HCT116 (cell line): ENCODE measurements around the gene STK36. TPM values are rescaled to one million over a fixed set of nuclear protein-coding genes. Genes with fewer than 3 reads are reported as not detected.

Experiments
- ATAC-seq: fragments of 200-7000 bp; cut with Tn5 transposase; 2 replicates; pipeline ENCODE4 v1.9.1; 2020; ENCODE audit warnings: mild to moderate bottlenecking, moderate library complexity
- BruUV-seq: library from RNA; stranded (reverse); fragments of 400-500 nt; replicated peaks from 2 replicates; lab custom pipeline; 2021; lab: Mats Ljungman, UMichigan
- CTCF ChIA-PET: fragments of 300-600 bp; sonication (Branson Sonifier 250); formaldehyde crosslinking; loops from one replicate; lab custom pipeline; 2021; ENCODE audit warnings: antibody characterized with exemption; lab: Charles Lee
- POLR2A ChIA-PET: fragments of 300-600, 350-600 bp; sonication (Branson Sonifier 250); formaldehyde crosslinking; loops from one replicate; lab custom pipeline; 2021; ENCODE audit warnings: antibody characterized with exemption; lab: Charles Lee
- RAD21 ChIA-PET, 2 experiments: fragments of 300-600 bp; sonication (Branson Sonifier 250); formaldehyde crosslinking; loops; one replicate each; lab custom pipeline; 2023; ENCODE audit warnings: low total read pairs in 2 of 2; ENCODE audit not compliant: uncharacterized antibody in 2 of 2, unreplicated experiment in 2 of 2, low non-redundant PET in 1 of 2; lab: Charles Lee
- DNase-seq: peaks from one replicate; pipeline ENCODE4 v3.0.0-alpha.2; 2010; ENCODE audit warnings: low read depth, low spot score
- H2AFZ ChIP-seq: fragments of 200-600 bp; shearing (Covaris generic), sonication (generic); 2 replicates; pipeline ENCODE4 v1.6.1; 2017; ENCODE audit warnings: low read depth, mixed run types, mixed read lengths, antibody characterized with exemption, low read length; ENCODE audit not compliant: poor library complexity, severe bottlenecking
- H3K27ac ChIP-seq: 2 replicates; pipeline ENCODE4 v1.5.1; 2012; ENCODE audit warnings: low read depth, low read length
- H3K27me3 ChIP-seq: fragments of 200-600 bp; sonication (generic); 2 replicates; pipeline ENCODE4 v1.6.1; 2016; ENCODE audit warnings: mixed run types, low read length, mixed read lengths; ENCODE audit not compliant: insufficient read depth
- H3K36me3 ChIP-seq, 2 experiments: fragments of 200-500 bp in 1 of 2; fragments of 200-600 bp in 1 of 2; sonication (Bioruptor generic) in 1 of 2; sonication (generic) in 1 of 2; 2 replicates each; pipeline versions ENCODE4 v1.5.1 to v1.6.1; 2014 to 2016; ENCODE audit warnings: low read length in 2 of 2, inconsistent platforms in 1 of 2, mixed read lengths in 1 of 2, mixed run types in 1 of 2; ENCODE audit not compliant: insufficient read depth in 2 of 2, control insufficient read depth in 1 of 2
- H3K4me1 ChIP-seq, 2 experiments: fragments of 200-600 bp in 1 of 2; sonication (generic) in 1 of 2; 2 replicates each; pipeline versions ENCODE4 v1.5.1 to v1.6.1; 2012 to 2017; ENCODE audit warnings: low read length in 2 of 2, inconsistent platforms in 1 of 2, mild to moderate bottlenecking in 1 of 2, mixed read lengths in 1 of 2, mixed run types in 1 of 2, moderate library complexity in 1 of 2; ENCODE audit not compliant: insufficient read depth in 2 of 2, control insufficient read depth in 1 of 2
- H3K4me2 ChIP-seq: fragments of 200-600 bp; sonication (generic); 2 replicates; pipeline ENCODE4 v1.6.1; 2017; ENCODE audit warnings: mixed run types, low read length, mixed read lengths
- H3K4me3 ChIP-seq, 2 experiments: fragments of 200-600 bp in 1 of 2; sonication (generic) in 1 of 2; replicated peaks in 1 of 2; 2 replicates each; pipeline ENCODE4 v1.5.1; 2011 to 2016; ENCODE audit warnings: low read length in 2 of 2, control low read depth in 1 of 2, low read depth in 1 of 2, mild to moderate bottlenecking in 1 of 2, mixed read lengths in 1 of 2, mixed run types in 1 of 2
- H3K79me2 ChIP-seq: fragments of 200-600 bp; sonication (generic); 2 replicates; pipeline ENCODE4 v1.6.1; 2017; ENCODE audit warnings: mild to moderate bottlenecking, mixed run types, low read length, moderate library complexity, mixed read lengths; ENCODE audit not compliant: insufficient read depth
- H3K9ac ChIP-seq: fragments of 200-600 bp; sonication (generic); 2 replicates; pipeline ENCODE4 v1.6.1; 2016; ENCODE audit warnings: low read length, mixed read lengths
- H3K9me2 ChIP-seq: fragments of 200-600 bp; sonication (generic), shearing (Covaris generic); 2 replicates; pipeline ENCODE4 v1.6.1; 2017; ENCODE audit warnings: mixed run types, mild to moderate bottlenecking, moderate library complexity; ENCODE audit not compliant: insufficient read depth
- H3K9me3 ChIP-seq, 2 experiments: fragments of 200-500 bp in 1 of 2; fragments of 200-600 bp in 1 of 2; sonication (Bioruptor generic) in 1 of 2; sonication (generic) in 1 of 2; 2 replicates each; pipeline ENCODE4 v1.6.1; 2014 to 2017; ENCODE audit warnings: low read length in 2 of 2, mixed read lengths in 2 of 2, inconsistent platforms in 1 of 2, low read depth in 1 of 2, mild to moderate bottlenecking in 1 of 2, mixed run types in 1 of 2, moderate library complexity in 1 of 2; ENCODE audit not compliant: control insufficient read depth in 1 of 2, insufficient read depth in 1 of 2
- H4K20me1 ChIP-seq: fragments of 200-600 bp; sonication (generic), shearing (Covaris generic); 2 replicates; pipeline ENCODE4 v1.6.1; 2017; ENCODE audit warnings: mixed run types, mild to moderate bottlenecking, moderate library complexity; ENCODE audit not compliant: insufficient read depth
- CBX3 ChIP-seq: IDR thresholded peaks from 2 replicates; pipeline ENCODE4 v1.6.1; 2012; ENCODE audit warnings: low read depth
- CTCF ChIP-seq, 3 experiments: fragments of 200-600 bp in 1 of 3; sonication (generic) in 1 of 3; IDR thresholded peaks in 2 of 3; conservative IDR thresholded peaks in 1 of 3; 2 replicates each; pipeline ENCODE4 v1.5.1; 2012 to 2017; ENCODE audit warnings: low read depth in 2 of 3, low read length in 2 of 3, antibody characterized with exemption in 1 of 3, borderline replicate concordance in 1 of 3, control low read depth in 1 of 3, mild to moderate bottlenecking in 1 of 3, mixed read lengths in 1 of 3, mixed run types in 1 of 3, moderate library complexity in 1 of 3; ENCODE audit not compliant: insufficient read depth in 1 of 3
- ELF1 ChIP-seq: IDR thresholded peaks from 2 replicates; pipeline ENCODE4 v1.6.1; 2012; ENCODE audit warnings: low read depth, borderline replicate concordance
- FOSL1 ChIP-seq: IDR thresholded peaks from 2 replicates; pipeline ENCODE4 v1.6.1; 2012; ENCODE audit warnings: low read depth
- MAX ChIP-seq: IDR thresholded peaks from 2 replicates; pipeline ENCODE4 v1.6.1; 2012
- SRF ChIP-seq: IDR thresholded peaks from 2 replicates; pipeline ENCODE4 v1.6.1; 2012; ENCODE audit warnings: low read depth
- YY1 ChIP-seq: IDR thresholded peaks from 2 replicates; pipeline ENCODE4 v1.6.1; 2011; ENCODE audit warnings: low read length, low read depth, moderate library complexity, mild to moderate bottlenecking; ENCODE audit not compliant: insufficient replicate concordance; ENCODE audit errors: extremely low read depth
- ZBTB33 ChIP-seq: IDR thresholded peaks from 2 replicates; pipeline ENCODE4 v1.6.1; 2011; ENCODE audit warnings: mild to moderate bottlenecking, low read length, moderate library complexity; ENCODE audit not compliant: insufficient replicate concordance; ENCODE audit errors: extremely low read depth
- intact Hi-C: fragments of 100-400 bp; cut with micrococcal nuclease; formaldehyde crosslinking; loops from 2 replicates; pipeline ENCODE4 v1.10.0; 2022
- total RNA-seq: library from RNA; stranded (reverse); gene quantifications from one replicate; pipeline ENCODE4 v1.2.1, GENCODE V29; 2021; ENCODE audit not compliant: unreplicated experiment

The STK36 gene
- total RNA-seq, 1 experiment from 2014 or later, result 45.5 TPM

GRCh38 chr2:218623366-218623705 is 48.5 kb upstream of the STK36 start:
- ChIA-PET RAD21 (no interaction called here), CTCF (no interaction called here), POLR2A (no interaction called here)
- H3K27me3 ChIP-seq, result no peaks in the 10 kb centered on the region
- no peaks in the 10 kb centered on the region for H3K36me3 ChIP-seq
- ATAC-seq (no peak), DNase-seq (no peak)
- H4K20me1 ChIP-seq, result no peaks in the 10 kb centered on the region
- H2AFZ ChIP-seq, result no peak overlapping the region
- intact Hi-C loops, result no loop called here
- H3K4me1 ChIP-seq, result peaks cover 0 to 4% of the 10 kb centered on the region in 2 experiments; a peak in 2 of 4 replicates
- H3K4me2 ChIP-seq, result no peak overlapping the region
- TF ChIP-seq MAX (no peak), YY1 (no peak), SRF (no peak), ZBTB33 (no peak), CBX3 (no peak), ELF1 (no peak)
- no peak overlapping the region for H3K9ac ChIP-seq
- no peaks in the 10 kb centered on the region for H3K9me2 ChIP-seq
- BruUV-seq, result no TSS peak
- H3K4me3 ChIP-seq, result no peak overlapping the region
- no peak overlapping the region for H3K27ac ChIP-seq
- H3K9me3 ChIP-seq, result no peaks in the 10 kb centered on the region
- H3K79me2 ChIP-seq, result no peaks in the 10 kb centered on the region

- H3K36me3 ChIP-seq, result no peaks in the 10 kb centered on the region
- no peaks in the 10 kb centered on the region for H3K79me2 ChIP-seq
- ChIA-PET POLR2A (no interaction called here), CTCF (no interaction called here), RAD21 (no interaction called here)
- H2AFZ ChIP-seq, result no peak overlapping the region
- no peaks in the 10 kb centered on the region for H4K20me1 ChIP-seq
- H3K27ac ChIP-seq, result no peak overlapping the region
- peaks cover 0 to 4% of the 10 kb centered on the region in 2 experiments; a peak in 2 of 4 replicates for H3K4me1 ChIP-seq
- BruUV-seq, result no TSS peak
- intact Hi-C loops, result no loop called here
- H3K4me2 ChIP-seq, result no peak overlapping the region
- no peaks in the 10 kb centered on the region for H3K27me3 ChIP-seq
- no peak overlapping the region for H3K9ac ChIP-seq
- no peak for ATAC-seq
- no peaks in the 10 kb centered on the region for H3K9me2 ChIP-seq
- no peaks in the 10 kb centered on the region for H3K9me3 ChIP-seq
- TF ChIP-seq CTCF (IDR thresholded peaks at IDR 0.05 in 2 of 3, conservative IDR thresholded peaks at IDR 0.05 in 1 of 3; ENCODE audit: borderline replicate concordance in 1 of 3, insufficient read depth in 1 of 3, low read depth in 2 of 3, low read length in 2 of 3) (no peak), FOSL1 (no peak), CBX3 (no peak)
- DNase-seq, result no peak
- H3K4me3 ChIP-seq, result no peak overlapping the region
Observed at GRCh38 chr2:218626369-218626768, 45.5 kb upstream of the STK36 start.
